NCI-H2227 (cell line): ENCODE results near the gene HSPA1A.
"Not testable (repeated sequence)": the region's sequence is repeated elsewhere in the genome, so short reads cannot be mapped to it uniquely, and the experiment has no call there.

Source experiments
- DNase-seq: peaks from one replicate; lab custom pipeline; 2025; ENCODE audit not compliant: unreplicated experiment; lab: John Stamatoyannopoulos, UW

Gene HSPA1A

GRCh38 chr6:31834367-31835250 is 19.3 kb downstream of the HSPA1A start:
- peak; percentile 95 for DNase-seq

GRCh38 chr6:31836047-31836473 is 20.7 kb downstream of the HSPA1A start:
- DNase-seq = no peak

DNA sequence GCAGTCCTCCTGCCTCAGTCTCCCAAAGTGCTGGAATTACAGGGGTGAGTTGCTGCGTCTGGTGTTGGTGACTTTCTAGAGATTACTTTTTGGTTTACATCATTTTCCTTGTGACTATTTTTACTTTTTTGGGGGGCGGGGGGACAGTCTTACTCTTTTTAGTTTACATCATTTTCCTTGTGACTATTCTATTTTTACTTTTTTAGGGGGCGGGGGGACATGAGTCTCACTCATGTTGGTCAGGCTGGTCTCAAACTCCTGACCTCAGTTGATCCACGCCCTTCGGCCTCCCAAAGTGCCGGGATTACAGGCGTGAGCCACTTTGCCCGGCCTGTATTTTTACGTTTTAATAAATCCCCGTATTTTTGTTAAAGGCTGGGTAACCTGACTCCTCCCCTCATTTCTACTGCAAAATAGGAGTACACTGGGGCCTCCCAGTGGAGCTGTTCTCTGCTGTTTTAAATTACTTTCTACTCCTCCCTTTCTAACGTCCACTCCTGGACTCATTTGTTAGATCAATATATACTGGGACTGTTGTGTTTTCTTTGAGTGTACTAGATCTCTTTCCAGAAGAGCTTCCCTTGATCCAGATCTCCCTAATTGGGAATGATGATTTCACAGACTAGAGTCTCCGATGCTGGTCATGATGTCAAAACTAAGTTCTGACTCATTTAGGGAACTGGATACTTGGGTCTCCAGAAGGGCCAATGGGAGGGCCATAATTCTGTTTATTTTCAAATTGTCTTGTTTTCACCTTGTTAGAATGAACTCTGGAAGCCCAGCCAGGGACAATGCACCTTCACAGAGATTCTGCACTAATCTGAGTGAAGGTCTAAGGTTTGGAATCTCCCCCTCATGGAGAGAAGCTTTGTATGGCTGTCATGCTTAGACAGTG is 21.4 kb downstream of the HSPA1A start:
- no peak for DNase-seq

DNA sequence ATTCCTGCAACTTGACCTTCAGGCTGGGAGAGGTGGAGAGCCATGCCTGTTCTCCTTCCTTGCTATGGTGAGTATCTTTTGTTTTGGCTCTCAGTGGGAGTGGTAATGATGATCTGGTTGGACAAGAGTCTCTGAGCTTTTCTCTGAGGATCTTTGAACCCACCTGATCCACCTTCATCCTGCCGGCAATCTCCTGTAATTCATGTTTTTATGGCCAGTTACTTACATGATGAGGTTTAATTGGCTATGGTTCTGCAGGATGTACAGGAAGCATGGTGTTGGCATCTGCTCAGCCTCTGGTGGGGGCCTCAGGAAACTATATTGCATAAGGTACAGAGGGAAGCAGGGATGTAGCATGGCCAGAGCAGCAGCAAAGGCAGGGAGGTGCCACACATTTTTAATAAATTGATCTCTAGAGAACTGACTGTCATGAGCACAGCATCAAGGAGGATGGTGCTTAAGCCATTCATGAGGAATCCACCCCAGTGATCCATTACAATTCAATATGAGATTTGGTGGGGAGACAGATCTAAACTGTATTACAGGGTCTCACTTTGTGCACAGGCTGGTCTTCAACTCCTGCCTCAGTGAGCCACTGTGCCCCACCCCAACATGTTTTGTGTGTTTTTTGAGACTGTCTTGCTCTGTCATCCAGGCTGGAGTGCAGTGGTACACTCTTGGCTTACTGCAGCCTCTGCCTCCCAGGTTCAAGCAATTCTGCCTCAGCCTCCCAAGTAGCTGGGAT is 22.2 kb downstream of the HSPA1A start:
- DNase-seq = no peak

- DNase-seq = not testable (repeated sequence)
Observed at GRCh38 chr6:31838114-31838553, 22.8 kb downstream of the HSPA1A start.

- no peak for DNase-seq
Observed at GRCh38 chr6:31838968-31839367, 23.6 kb downstream of the HSPA1A start.

- DNase-seq = not testable (repeated sequence)
Observed at GRCh38 chr6:31839779-31840126, 24.4 kb downstream of the HSPA1A start.

- no peak for DNase-seq
Observed at GRCh38 chr6:31842053-31842452, 26.7 kb downstream of the HSPA1A start.

GRCh38 chr6:31844507-31844906 is 29.2 kb downstream of the HSPA1A start:
- no peak for DNase-seq

DNA sequence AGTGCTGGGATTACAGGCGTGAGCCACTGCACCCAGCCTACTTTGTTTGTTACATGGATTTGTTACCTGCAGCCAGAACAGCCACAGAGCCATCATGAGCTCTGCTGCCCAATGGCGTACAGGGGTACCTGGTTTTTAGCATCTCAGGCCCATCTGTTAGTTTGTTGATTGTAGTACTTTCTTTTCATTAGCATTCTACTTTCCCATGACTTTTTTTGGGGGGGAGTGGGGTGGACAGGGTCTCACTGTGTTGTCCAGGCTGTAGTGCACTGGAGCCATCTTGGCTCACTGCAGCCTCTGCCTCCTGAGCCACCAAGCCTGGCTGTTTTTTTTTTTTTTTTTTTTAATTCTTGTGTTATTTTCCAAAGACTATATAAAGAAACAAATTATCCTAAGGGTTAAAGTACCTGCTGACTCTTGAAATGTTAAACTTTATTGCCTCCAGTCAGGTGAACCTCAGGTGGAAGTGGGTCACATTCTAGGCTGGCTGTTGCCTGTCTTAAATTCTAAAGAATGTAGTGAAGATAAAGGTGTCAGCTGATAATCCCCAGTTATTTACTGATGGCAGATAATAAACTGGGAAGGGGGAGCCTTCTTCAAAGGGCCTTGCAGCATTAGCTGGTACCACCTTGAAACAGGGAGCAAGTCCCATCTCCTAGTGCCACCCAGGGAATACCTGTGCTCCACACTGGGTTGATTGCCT is 32.1 kb downstream of the HSPA1A start:
- DNase-seq = no peak

- no peak for DNase-seq
Observed at GRCh38 chr6:31850765-31851484, 35.6 kb downstream of the HSPA1A start.

- DNase-seq = no peak
Observed at GRCh38 chr6:31851485-31851832, 36.1 kb downstream of the HSPA1A start.

DNA sequence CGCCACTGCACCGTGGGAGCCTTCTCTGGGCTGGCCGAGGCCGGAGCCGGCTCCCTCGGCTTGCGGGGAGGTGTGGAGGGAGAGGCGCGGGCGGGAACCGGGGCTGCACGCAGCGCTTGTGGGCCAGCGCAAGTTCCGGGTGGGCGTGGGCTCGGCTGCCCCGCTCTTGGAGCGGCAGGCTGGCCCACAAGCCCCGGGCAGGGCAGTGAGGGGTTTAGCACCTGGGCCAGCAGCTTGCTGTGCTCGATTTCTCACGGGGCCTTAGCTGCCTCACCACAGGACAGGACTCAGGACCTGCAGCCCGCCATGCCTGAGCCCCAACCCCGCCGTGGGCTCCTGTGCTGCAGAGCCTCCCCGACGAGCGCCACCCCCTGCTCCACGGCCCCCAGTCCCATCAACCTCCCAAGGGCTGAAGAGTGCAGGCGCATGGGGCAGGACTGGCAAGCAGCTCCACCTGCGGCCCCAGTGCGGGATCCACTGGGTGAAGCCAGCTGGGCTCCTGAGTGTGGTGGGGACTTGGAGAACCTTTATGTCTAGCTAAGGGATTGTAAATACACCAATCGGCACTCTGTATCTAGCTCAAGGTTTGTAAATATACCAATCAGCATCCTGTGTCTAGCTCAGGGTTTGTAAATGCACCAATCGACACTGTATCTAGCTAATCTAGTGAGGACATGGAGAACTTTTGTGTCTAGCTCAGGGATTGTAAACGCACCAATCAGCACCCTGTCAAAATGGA is 36.8 kb downstream of the HSPA1A start:
- DNase-seq = not testable (repeated sequence)

- DNase-seq = not testable (repeated sequence)
Observed at GRCh38 chr6:31857774-31858173, 42.4 kb downstream of the HSPA1A start.

DNA sequence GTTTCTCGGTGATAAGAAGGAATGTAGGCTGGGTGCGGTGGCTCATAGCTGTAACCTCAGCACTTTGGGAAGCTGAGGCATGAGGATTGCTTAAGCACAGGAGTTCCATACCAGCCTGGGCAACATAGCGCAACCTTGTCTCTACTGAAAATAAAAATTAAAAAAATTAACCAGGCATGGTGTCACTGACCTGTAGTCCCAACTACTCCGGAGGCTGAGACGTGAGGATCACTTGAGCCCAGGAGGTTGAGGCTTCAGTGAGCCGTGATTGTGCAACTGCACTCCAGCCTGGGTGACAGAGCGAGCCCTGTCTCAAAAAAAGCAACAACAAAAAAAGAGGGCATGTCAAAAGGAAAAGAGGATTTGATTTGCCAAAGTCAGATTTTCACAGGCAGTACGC is 43.4 kb downstream of the HSPA1A start:
- DNase-seq = no peak

GRCh38 chr6:31859923-31860322 is 44.6 kb downstream of the HSPA1A start:
- DNase-seq = no peak

GRCh38 chr6:31860349-31860748 is 45.0 kb downstream of the HSPA1A start:
- DNase-seq = no peak

DNA sequence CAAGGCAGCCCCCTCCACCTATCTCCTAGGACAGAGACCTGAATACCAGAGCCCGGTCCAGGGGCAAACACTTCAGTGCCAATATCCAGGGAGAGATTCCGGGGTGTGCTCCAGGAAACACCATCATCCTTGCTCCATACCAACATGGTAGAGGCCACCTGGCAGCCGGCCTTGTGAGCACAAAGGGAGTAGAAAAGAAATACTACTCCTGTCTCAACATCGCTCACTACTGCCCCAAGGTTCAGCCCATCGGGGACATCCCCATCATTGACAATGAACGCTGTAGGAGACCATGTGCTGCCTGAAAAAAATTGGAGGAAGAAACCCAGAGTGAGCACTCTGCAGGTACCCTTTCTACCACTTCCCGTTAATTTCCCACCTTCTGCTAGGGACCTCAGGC is 45.8 kb downstream of the HSPA1A start:
- no peak for DNase-seq

- DNase-seq = no peak
Observed at GRCh38 chr6:31861919-31862343, 46.6 kb downstream of the HSPA1A start.
